NB4 (cell line): ENCODE measurements around the gene CLASP1.

Experiments used
- DNase-seq: peaks from one replicate; pipeline ENCODE4 v3.0.0; 2010; ENCODE audit warnings: low read depth
- H3K4me3 ChIP-seq: one replicate; pipeline ENCODE4 v1.5.1; 2011; ENCODE audit warnings: mild to moderate bottlenecking, low read depth, low read length, moderate library complexity
- CTCF ChIP-seq: IDR thresholded peaks from one replicate; pipeline ENCODE4 v1.5.1; 2012; ENCODE audit warnings: low read depth, low read length
- MAX ChIP-seq: IDR thresholded peaks from 2 replicates; pipeline ENCODE4 v1.6.1; 2011; ENCODE audit warnings: low read depth, low read length
- MYC ChIP-seq: IDR thresholded peaks from 2 replicates; pipeline ENCODE4 v1.6.1; 2011; ENCODE audit warnings: low read depth, low read length
- POLR2A ChIP-seq: IDR thresholded peaks from 2 replicates; pipeline ENCODE4 v1.6.1; 2011; ENCODE audit warnings: mild to moderate bottlenecking; ENCODE audit not compliant: insufficient read length; ENCODE audit errors: extremely low read depth

CLASP1 gene

GRCh38 chr2:121359170-121359569, 290.1 kb downstream of the CLASP1 start:
- no peak overlapping the region for H3K4me3 ChIP-seq
- TF ChIP-seq POLR2A (no peak), MYC (no peak), CTCF (no peak), MAX (no peak)
- DNase-seq = no peak

- H3K4me3 ChIP-seq = no peak overlapping the region
- TF ChIP-seq MAX (no peak), MYC (no peak), CTCF (no peak), POLR2A (no peak)
- DNase-seq = no peak
These were observed 291.0 kb downstream of the CLASP1 start for GRCh38 chr2:121358291-121358690.

DNA sequence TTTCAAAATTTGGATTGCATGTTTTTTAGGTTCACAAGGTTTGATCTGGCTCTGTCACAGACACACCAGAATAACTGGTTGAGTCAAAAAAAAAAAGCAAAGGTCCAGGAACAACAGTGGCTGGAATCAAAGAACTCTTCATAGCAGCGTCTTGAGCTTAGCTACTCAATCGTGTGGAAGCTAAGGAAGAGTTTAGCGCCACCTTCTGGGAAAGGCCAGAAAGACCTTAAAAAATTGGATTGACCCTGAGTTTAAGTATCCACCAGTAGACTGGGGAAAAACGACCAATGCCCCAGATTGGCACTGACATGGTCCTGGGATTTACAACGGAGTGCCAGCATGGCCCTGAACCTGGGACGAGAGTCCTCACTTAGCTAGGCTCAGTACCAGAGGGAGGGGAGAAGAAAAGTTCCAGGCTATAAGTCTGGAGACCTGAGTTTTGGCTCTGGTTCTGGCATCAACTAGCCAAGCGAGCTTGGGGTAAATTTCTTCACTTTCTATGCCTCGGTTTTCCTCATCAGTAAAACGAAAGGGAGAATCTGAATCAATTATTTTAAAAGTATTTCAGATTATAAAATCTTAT, 293.1 kb downstream of the CLASP1 start:
- TF ChIP-seq POLR2A = no peak
- TF ChIP-seq MYC = 0 out of 2 replicates have a peak, but pooled peaks have one; percentile 9
- peak; percentile 80 for TF ChIP-seq CTCF
- DNase-seq = peak; percentile 76
- no peak overlapping the region for H3K4me3 ChIP-seq

DNA sequence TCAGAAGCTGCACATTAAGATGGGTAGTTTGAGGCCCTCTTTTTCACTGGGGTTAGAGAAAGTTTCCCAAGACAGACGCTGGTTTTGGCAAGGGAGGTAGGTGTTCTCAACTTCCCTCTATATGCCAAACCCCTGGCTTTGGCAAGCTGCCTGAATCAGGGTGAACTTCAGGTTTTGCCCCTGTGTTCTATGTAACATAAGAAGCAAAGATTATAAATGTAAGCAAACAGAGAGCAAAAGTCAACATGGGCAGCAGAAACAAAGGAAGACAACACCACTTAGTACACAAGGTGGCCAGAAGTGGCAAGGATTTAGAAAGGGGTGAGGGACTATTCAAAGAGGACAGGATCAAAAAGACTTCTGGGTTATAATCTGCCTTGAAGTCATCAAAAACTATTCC, 293.8 kb downstream of the CLASP1 start:
- no peak overlapping the region for H3K4me3 ChIP-seq
- DNase-seq = no peak
- TF ChIP-seq CTCF (no peak), MAX (no peak)

DNA sequence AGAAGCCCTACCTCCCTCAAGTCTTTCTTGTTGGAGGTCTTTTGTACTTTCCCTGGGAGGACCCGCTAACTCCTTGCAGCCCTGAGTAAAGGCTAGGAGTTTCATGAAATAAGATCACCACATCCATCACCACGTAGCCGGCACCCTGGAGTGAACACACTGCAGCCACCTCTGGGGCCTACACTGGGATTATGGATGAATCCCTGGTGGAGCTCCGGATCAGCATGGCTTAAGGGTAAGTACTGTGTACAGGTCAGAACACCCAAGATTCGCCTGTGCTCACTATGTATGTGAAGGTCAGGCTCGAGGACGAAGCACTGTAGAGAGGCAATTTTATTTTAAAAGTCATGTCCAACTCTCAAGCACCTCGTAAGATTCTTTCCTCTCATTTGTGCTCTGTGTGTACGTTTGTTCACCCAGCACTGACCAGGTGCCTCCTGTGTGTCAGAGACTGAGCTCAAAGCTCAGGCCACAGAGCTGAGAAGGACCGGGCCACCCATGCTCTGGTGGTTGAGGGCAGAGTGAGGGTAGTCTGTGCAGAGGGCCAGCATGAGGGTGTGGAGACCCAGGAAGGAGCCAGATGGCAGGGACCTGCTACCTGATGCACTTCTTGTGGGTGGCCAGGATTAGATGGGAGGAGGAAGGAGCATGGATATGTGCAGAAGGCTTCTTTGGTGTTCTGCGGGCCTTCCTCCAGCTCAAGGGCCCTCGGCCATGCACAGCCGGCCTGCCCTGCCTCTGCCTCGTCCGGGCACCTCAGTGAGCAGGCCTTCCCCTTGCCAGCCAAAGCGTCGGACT, 297.5 kb downstream of the CLASP1 start:
- TF ChIP-seq MAX (no peak), CTCF (no peak)
- H3K4me3 ChIP-seq = no peak overlapping the region
- DNase-seq = no peak
